Breast epithelium (tissue), 3 donors: ENCODE results near the gene G6PD.

Experiments
- POLR2A ChIP-seq: fragments of 450-650 bp; IDR thresholded peaks from one replicate; pipeline ENCODE4 v1.6.1; 2016; ENCODE audit warnings: antibody characterized with exemption, mild to moderate bottlenecking, moderate library complexity
- TF ChIP-seq, protein P1 (sequence below), 3 donors: fragments of 450-650 bp; IDR thresholded peaks; one replicate each; pipeline ENCODE4 v1.5.1; 2016 to 2017; ENCODE audit warnings: antibody characterized with exemption in 3 of 3, mild to moderate bottlenecking in 3 of 3, moderate library complexity in 3 of 3

DNA sequence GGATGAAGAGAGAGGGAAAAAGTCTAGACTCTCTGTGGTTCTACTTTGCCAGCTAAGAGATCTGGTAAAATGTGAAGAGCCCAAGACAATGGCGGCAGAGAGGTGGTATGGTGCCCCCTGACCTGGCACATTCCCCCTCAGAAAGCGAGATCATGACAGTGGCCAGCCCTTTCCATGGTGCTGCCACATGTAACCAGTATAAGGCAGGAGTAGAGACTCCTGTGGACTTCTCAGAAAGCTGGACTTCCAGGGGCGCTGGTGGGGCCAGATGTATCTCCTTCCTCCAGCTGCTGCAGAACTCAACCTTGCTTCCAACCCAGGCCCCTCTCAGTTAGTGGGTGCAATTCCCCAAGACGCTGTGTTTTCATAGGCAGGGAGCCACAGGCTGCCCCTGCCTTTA lies 47.8 kb upstream of the G6PD start:
- TF ChIP-seq, protein P1, sequence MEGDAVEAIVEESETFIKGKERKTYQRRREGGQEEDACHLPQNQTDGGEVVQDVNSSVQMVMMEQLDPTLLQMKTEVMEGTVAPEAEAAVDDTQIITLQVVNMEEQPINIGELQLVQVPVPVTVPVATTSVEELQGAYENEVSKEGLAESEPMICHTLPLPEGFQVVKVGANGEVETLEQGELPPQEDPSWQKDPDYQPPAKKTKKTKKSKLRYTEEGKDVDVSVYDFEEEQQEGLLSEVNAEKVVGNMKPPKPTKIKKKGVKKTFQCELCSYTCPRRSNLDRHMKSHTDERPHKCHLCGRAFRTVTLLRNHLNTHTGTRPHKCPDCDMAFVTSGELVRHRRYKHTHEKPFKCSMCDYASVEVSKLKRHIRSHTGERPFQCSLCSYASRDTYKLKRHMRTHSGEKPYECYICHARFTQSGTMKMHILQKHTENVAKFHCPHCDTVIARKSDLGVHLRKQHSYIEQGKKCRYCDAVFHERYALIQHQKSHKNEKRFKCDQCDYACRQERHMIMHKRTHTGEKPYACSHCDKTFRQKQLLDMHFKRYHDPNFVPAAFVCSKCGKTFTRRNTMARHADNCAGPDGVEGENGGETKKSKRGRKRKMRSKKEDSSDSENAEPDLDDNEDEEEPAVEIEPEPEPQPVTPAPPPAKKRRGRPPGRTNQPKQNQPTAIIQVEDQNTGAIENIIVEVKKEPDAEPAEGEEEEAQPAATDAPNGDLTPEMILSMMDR (IDR thresholded peaks at IDR 0.05) = no peak
- TF ChIP-seq POLR2A = no peak
